HepG2 (cell line): ENCODE results near the gene ANK3. TPM values are rescaled to one million over a fixed set of nuclear protein-coding genes. Genes with fewer than 3 reads are reported as not detected.

ENCODE experiments used
- ATAC-seq: fragments of 200-7000 bp; cut with Tn5 transposase; 3 replicates; pipeline ENCODE4 v1.9.1; 2020; ENCODE audit warnings: mild to moderate bottlenecking, moderate library complexity
- BruUV-seq: library from RNA; stranded (reverse); fragments of 400-500 nt; replicated peaks from 2 replicates; lab custom pipeline; 2021; lab: Mats Ljungman, UMichigan
- CTCF ChIA-PET: fragments of 300-600 bp; formaldehyde crosslinking; extraction: SDS; loops from one replicate; lab custom pipeline; 2021; ENCODE audit warnings: low total read pairs, inconsistent platforms, low intra/inter-chr PET ratio; lab: Yijun Ruan, JAX
- POLR2A ChIA-PET: fragments of 350-600 bp; sonication (Branson Sonifier 250); formaldehyde crosslinking; loops from one replicate; lab custom pipeline; 2020; ENCODE audit warnings: antibody characterized with exemption, inconsistent platforms; lab: Yijun Ruan, JAX
- DNase-seq: peaks from one replicate; pipeline ENCODE4 v3.0.0-alpha.2; 2015; ENCODE audit warnings: low spot score
- FAIRE-seq: peaks from 3 replicates; lab custom pipeline; 2011; peaks lifted over from hg19 to GRCh38; lab: Jason Lieb, UNC
- H2AFZ ChIP-seq: one replicate; pipeline ENCODE4 v1.6.1; 2011; ENCODE audit warnings: low read length, inconsistent platforms
- H3K27ac ChIP-seq: fragments of 300-600 bp; 3 replicates; pipeline ENCODE4 v1.8.0; 2011; ENCODE audit warnings: mixed run types, mild to moderate bottlenecking, mixed read lengths, low read length, inconsistent platforms; ENCODE audit not compliant: insufficient read depth; ENCODE audit errors: extremely low read length
- H3K27me3 ChIP-seq, 2 experiments: fragments of 200-600 bp in 1 of 2; 2 replicates in 1 of 2; 3 replicates in 1 of 2; pipeline versions ENCODE4 v1.6.0 to v1.8.0; 2011; ENCODE audit warnings: low read length in 2 of 2, mild to moderate bottlenecking in 2 of 2, moderate library complexity in 2 of 2, inconsistent platforms in 1 of 2; ENCODE audit not compliant: insufficient read depth in 2 of 2, control insufficient read depth in 1 of 2
- H3K36me3 ChIP-seq, 2 experiments: fragments of 200-600 bp in 1 of 2; replicated peaks in 1 of 2; 2 replicates in 1 of 2; 3 replicates in 1 of 2; pipeline versions ENCODE4 v1.5.1 to v1.8.0; 2011; ENCODE audit warnings: low read length in 2 of 2, inconsistent platforms in 1 of 2; ENCODE audit not compliant: insufficient read depth in 2 of 2, control insufficient read depth in 1 of 2
- H3K4me1 ChIP-seq: 2 replicates; pipeline ENCODE4 v1.5.1; 2012; ENCODE audit warnings: low read length, inconsistent platforms; ENCODE audit not compliant: insufficient read depth
- H3K4me2 ChIP-seq: 2 replicates; pipeline ENCODE4 v1.6.0; 2011; ENCODE audit warnings: low read depth, low read length, inconsistent platforms
- H3K4me3 ChIP-seq, 3 experiments: fragments of 200-600 bp in 1 of 3; sonication (generic), shearing (Covaris generic) in 1 of 3; replicated peaks in 1 of 3; 2 replicates each; pipeline ENCODE4 v1.5.1; 2011 to 2016; ENCODE audit warnings: low read length in 3 of 3, inconsistent platforms in 2 of 3, low read depth in 2 of 3, mild to moderate bottlenecking in 2 of 3, control low read depth in 1 of 3, mixed read lengths in 1 of 3; ENCODE audit not compliant: insufficient read depth in 1 of 3
- H3K79me2 ChIP-seq: one replicate; pipeline ENCODE4 v1.6.1; 2011; ENCODE audit warnings: low read length, inconsistent platforms; ENCODE audit not compliant: insufficient read depth
- H3K9ac ChIP-seq: 2 replicates; pipeline ENCODE4 v1.6.0; 2011; ENCODE audit warnings: mild to moderate bottlenecking, low read depth, low read length, inconsistent platforms; ENCODE audit not compliant: insufficient read depth
- H3K9me3 ChIP-seq: 2 replicates; pipeline ENCODE4 v1.5.1; 2012; ENCODE audit warnings: mild to moderate bottlenecking, low read length
- H4K20me1 ChIP-seq: 2 replicates; pipeline ENCODE4 v1.6.0; 2011; ENCODE audit warnings: inconsistent platforms, mild to moderate bottlenecking, low read length, moderate library complexity; ENCODE audit not compliant: insufficient read depth
- JUN ChIP-seq: sonication (generic); formaldehyde crosslinking; IDR thresholded peaks from 2 replicates; pipeline ENCODE4 v1.4.0; 2020; ENCODE audit warnings: mild to moderate bottlenecking, missing genetic modification reagents
- KMT2B ChIP-seq: IDR thresholded peaks from 2 replicates; pipeline ENCODE4 v1.6.1; 2016; ENCODE audit warnings: missing genetic modification reagents, missing compliant biosample characterization
- NR3C1 ChIP-seq: sonication (generic); formaldehyde crosslinking; IDR thresholded peaks from 2 replicates; pipeline ENCODE4 v1.4.0; 2020; ENCODE audit warnings: missing genetic modification reagents
- PRMT3 ChIP-seq: sonication (generic); formaldehyde crosslinking; IDR thresholded peaks from 2 replicates; pipeline ENCODE4 v1.8.1; 2022; ENCODE audit warnings: low read depth, mild to moderate bottlenecking, moderate library complexity, missing genetic modification reagents, borderline replicate concordance
- PTBP1 ChIP-seq: fragments of 200-400 bp; formaldehyde crosslinking; IDR thresholded peaks from 2 replicates; pipeline ENCODE4 v1.6.1; 2018; ENCODE audit warnings: low read length, low read depth; ENCODE audit not compliant: poor library complexity, severe bottlenecking
- RAD51 ChIP-seq: fragments of 450-650 bp; IDR thresholded peaks from 2 replicates; pipeline ENCODE4 v1.6.1; 2016; ENCODE audit warnings: borderline replicate concordance
- RBFOX2 ChIP-seq: fragments of 200-400 bp; formaldehyde crosslinking; IDR thresholded peaks from 2 replicates; pipeline ENCODE4 v1.6.1; 2017; ENCODE audit warnings: low read depth, mild to moderate bottlenecking, low read length
- RFXAP ChIP-seq: sonication (generic); formaldehyde crosslinking; IDR thresholded peaks from 2 replicates; pipeline ENCODE4 v1.4.0; 2020; ENCODE audit warnings: missing genetic modification reagents, borderline replicate concordance
- SP4 ChIP-seq: sonication (generic); formaldehyde crosslinking; IDR thresholded peaks from 2 replicates; pipeline ENCODE4 v1.8.1; 2023; ENCODE audit warnings: mild to moderate bottlenecking, missing genetic modification reagents
- ZNF484 ChIP-seq: sonication (generic); formaldehyde crosslinking; IDR thresholded peaks from 2 replicates; pipeline ENCODE4 v1.5.1; 2020; ENCODE audit warnings: mild to moderate bottlenecking, low read depth, missing genetic modification reagents, borderline replicate concordance
- ZNF569 ChIP-seq: sonication (generic); formaldehyde crosslinking; IDR thresholded peaks from 2 replicates; pipeline ENCODE4 v1.5.0; 2020; ENCODE audit warnings: mild to moderate bottlenecking, missing genetic modification reagents, moderate library complexity, borderline replicate concordance
- ZNF678 ChIP-seq: sonication (generic); formaldehyde crosslinking; IDR thresholded peaks from 2 replicates; pipeline ENCODE4 v1.4.0; 2020; ENCODE audit warnings: mild to moderate bottlenecking, missing genetic modification reagents
- ZNF788 ChIP-seq: sonication (generic); formaldehyde crosslinking; IDR thresholded peaks from 2 replicates; pipeline ENCODE4 v1.5.0; 2020; ENCODE audit warnings: mild to moderate bottlenecking, missing genetic modification reagents, borderline replicate concordance
- WGBS: methylation state at CpG from one replicate; pipeline ENCODE4 v1.1.6; 2017; ENCODE audit warnings: low lambda C conversion rate; 5-methylcytosine and 5-hydroxymethylcytosine counted together
- in situ Hi-C: cut with HindIII; loops from 2 replicates; pipeline ENCODE4 v1.10.0; 2017; ENCODE audit warnings: low pct_unique_long_range_greater_than_20kb; ENCODE audit not compliant: extremely low pct_ligation_motif_present
- intact Hi-C: fragments of 100-400 bp; cut with micrococcal nuclease; formaldehyde crosslinking; loops from one replicate; pipeline ENCODE4 v1.10.0; 2022; ENCODE audit not compliant: unreplicated experiment
- polyA plus RNA-seq, 8 experiments: library from polyadenylated mRNA; depleted of rRNA in 3 of 8; stranded (reverse) in 7 of 8; unstranded in 1 of 8; fragments of >200 nt; fragmentation: Illumina TruSeq in 4 of 8; extraction: Trizol in 4 of 8; gene quantifications; 2 replicates each; pipeline versions ENCODE4 v1.2.1 to v1.2.3, GENCODE V29; 2011 to 2016; ENCODE audit warnings: low read depth in 4 of 8, missing spikeins in 1 of 8, mixed read lengths in 1 of 8; ENCODE audit not compliant: insufficient read depth in 1 of 8
- total RNA-seq, 5 experiments: library from RNA; depleted of rRNA; stranded (reverse); fragments of >200 nt; fragmentation: Illumina TruSeq; extraction: Trizol; gene quantifications; 2 replicates each; pipeline ENCODE4 v1.2.3, GENCODE V29; 2016; ENCODE audit warnings: low read depth in 1 of 5
- TF ChIP-seq, protein P1 (sequence below): sonication (generic); formaldehyde crosslinking; IDR thresholded peaks from 2 replicates; pipeline ENCODE4 v1.8.0; 2022; ENCODE audit warnings: low read depth, missing genetic modification reagents
- TF ChIP-seq, protein P2 (sequence below): sonication (generic); formaldehyde crosslinking; IDR thresholded peaks from 2 replicates; pipeline ENCODE4 v1.4.0; 2020; ENCODE audit warnings: missing genetic modification reagents
- TF ChIP-seq, protein P3 (sequence below): sonication (generic); formaldehyde crosslinking; IDR thresholded peaks from 2 replicates; pipeline ENCODE4 v1.4.0; 2020; ENCODE audit warnings: missing genetic modification reagents

ANK3 gene
- total and polyA plus RNA-seq, 2 of the 13 experiments (the other 11 are each of a cell fraction or from before 2014, with no cell fraction given): not detected

DNA sequence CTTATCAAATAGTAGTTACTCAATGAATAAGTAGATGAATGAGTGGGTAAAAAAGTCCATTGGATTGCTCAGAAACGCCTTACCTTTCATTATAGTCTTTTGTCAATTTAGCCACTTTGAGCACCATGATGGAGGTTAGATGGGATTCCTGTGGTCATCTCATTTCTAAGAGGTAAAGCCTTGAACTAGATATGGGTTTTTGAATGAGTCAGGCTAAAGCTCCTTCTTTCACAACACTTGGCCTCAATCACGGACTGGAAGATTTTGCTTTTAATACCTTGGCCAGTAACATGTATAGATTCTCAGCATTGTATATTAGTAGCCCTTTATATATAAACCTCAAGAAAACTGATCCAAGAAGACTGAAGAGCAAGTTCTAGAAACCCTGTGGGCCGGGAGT is 383.6 kb downstream of the ANK3 start:
- no peak for FAIRE-seq
- Histone ChIP-seq H4K20me1 (no peaks in the 10 kb centered on the region), H3K79me2 (no peaks in the 10 kb centered on the region), H3K27me3 (no peaks in the 10 kb centered on the region; a peak in 1 of 5 replicates), H2AFZ (no peak overlapping the region), H3K9ac (no peak overlapping the region), H3K4me1 (no peaks in the 10 kb centered on the region), H3K27ac (no peak overlapping the region), H3K9me3 (no peaks in the 10 kb centered on the region), H3K36me3 (no peaks in the 10 kb centered on the region), H3K4me2 (no peak overlapping the region), H3K4me3 (no peak overlapping the region)
- BruUV-seq: no TSS peak
- ChIA-PET CTCF (no interaction called here), POLR2A (no interaction called here)
- TF ChIP-seq ZNF569 (CRISPR knock-in tag) (no peak), PRMT3 (no peak), ZNF788 (CRISPR knock-in tag) (no peak), NR3C1 (CRISPR knock-in tag) (no peak), JUN (CRISPR knock-in tag) (no peak), ZNF678 (CRISPR knock-in tag) (no peak), ZNF484 (CRISPR knock-in tag) (no peak), PTBP1 (no peak), SP4 (no peak), RFXAP (CRISPR knock-in tag) (no peak), RAD51 (no peak), RBFOX2 (no peak), KMT2B (no peak)
- TF ChIP-seq, protein P1, sequence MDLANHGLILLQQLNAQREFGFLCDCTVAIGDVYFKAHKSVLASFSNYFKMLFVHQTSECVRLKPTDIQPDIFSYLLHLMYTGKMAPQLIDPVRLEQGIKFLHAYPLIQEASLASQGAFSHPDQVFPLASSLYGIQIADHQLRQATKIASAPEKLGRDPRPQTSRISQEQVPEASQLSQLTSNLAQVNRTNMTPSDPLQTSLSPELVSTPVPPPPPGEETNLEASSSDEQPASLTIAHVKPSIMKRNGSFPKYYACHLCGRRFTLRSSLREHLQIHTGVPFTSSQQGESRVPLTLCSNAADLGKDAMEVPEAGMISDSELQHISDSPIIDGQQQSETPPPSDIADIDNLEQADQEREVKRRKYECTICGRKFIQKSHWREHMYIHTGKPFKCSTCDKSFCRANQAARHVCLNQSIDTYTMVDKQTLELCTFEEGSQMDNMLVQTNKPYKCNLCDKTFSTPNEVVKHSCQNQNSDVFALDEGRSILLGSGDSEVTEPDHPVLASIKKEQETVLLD (CRISPR knock-in tag): no peak
- TF ChIP-seq, protein P2, sequence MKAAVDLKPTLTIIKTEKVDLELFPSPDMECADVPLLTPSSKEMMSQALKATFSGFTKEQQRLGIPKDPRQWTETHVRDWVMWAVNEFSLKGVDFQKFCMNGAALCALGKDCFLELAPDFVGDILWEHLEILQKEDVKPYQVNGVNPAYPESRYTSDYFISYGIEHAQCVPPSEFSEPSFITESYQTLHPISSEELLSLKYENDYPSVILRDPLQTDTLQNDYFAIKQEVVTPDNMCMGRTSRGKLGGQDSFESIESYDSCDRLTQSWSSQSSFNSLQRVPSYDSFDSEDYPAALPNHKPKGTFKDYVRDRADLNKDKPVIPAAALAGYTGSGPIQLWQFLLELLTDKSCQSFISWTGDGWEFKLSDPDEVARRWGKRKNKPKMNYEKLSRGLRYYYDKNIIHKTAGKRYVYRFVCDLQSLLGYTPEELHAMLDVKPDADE (CRISPR knock-in tag): no peak
- TF ChIP-seq, protein P3, sequence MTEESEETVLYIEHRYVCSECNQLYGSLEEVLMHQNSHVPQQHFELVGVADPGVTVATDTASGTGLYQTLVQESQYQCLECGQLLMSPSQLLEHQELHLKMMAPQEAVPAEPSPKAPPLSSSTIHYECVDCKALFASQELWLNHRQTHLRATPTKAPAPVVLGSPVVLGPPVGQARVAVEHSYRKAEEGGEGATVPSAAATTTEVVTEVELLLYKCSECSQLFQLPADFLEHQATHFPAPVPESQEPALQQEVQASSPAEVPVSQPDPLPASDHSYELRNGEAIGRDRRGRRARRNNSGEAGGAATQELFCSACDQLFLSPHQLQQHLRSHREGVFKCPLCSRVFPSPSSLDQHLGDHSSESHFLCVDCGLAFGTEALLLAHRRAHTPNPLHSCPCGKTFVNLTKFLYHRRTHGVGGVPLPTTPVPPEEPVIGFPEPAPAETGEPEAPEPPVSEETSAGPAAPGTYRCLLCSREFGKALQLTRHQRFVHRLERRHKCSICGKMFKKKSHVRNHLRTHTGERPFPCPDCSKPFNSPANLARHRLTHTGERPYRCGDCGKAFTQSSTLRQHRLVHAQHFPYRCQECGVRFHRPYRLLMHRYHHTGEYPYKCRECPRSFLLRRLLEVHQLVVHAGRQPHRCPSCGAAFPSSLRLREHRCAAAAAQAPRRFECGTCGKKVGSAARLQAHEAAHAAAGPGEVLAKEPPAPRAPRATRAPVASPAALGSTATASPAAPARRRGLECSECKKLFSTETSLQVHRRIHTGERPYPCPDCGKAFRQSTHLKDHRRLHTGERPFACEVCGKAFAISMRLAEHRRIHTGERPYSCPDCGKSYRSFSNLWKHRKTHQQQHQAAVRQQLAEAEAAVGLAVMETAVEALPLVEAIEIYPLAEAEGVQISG (CRISPR knock-in tag): no peak
- intact Hi-C loops (no loop called here), in situ Hi-C loops (no loop called here)
- no peak for DNase-seq
- 7% methylated on average over 3 of the region's 3 CpGs for WGBS
- no peak for ATAC-seq
